Measurements from ENCODE around the gene EVI5. TPM values are rescaled to one million over a fixed set of nuclear protein-coding genes. Genes with fewer than 3 reads are reported as not detected.
"Not testable (repeated sequence)": the region's sequence is repeated elsewhere in the genome, so short reads cannot be mapped to it uniquely, and the experiment has no call there.

Gene EVI5
- total and polyA plus RNA-seq, 8 donors = 1.8 to 200 (median 52.0) TPM

DNA sequence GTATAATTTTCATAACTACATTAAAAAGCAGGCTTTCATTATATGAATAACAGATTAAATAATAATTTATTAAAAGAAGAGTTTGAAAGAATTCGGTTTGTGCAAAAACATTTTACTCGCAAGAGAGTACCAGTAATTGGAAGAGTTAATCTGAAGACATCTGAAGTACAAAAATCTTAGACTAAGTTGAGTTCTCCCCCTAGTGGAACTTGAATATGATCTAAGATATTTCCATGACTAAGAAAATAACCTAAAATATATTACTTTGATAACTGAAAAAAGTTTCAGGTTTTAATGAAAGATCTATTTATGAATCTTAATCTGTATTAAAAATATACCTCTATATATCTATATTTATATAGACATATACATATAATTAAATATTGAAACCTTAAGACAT is 185.7 kb downstream of the EVI5 start:
- intact Hi-C loops (cut with DNase I; ENCODE audit: low total_unique reads) = no loop called here
- Histone ChIP-seq H3K4me3 (no peak overlapping the region), H3K4me1 (no peaks in the 10 kb centered on the region), H3K36me3 (peaks cover 0 to 20% (median 12%) of the 10 kb centered on the region in 4 donors), H3K9me3 (no peaks in the 10 kb centered on the region), H3K27ac (no peak overlapping the region), H3K27me3 (no peaks in the 10 kb centered on the region)
- WGBS, 5 donors = 48 to 66% (median 62%) methylated on average over 2 of the region's 2 CpGs
- DNase-seq = peak in 1 of 2 donors; percentile 35
- TF ChIP-seq POLR2A (IDR thresholded peaks at IDR 0.05) (no peak), EP300 (IDR thresholded peaks at IDR 0.05) (no peak)
- TF ChIP-seq, protein P1, sequence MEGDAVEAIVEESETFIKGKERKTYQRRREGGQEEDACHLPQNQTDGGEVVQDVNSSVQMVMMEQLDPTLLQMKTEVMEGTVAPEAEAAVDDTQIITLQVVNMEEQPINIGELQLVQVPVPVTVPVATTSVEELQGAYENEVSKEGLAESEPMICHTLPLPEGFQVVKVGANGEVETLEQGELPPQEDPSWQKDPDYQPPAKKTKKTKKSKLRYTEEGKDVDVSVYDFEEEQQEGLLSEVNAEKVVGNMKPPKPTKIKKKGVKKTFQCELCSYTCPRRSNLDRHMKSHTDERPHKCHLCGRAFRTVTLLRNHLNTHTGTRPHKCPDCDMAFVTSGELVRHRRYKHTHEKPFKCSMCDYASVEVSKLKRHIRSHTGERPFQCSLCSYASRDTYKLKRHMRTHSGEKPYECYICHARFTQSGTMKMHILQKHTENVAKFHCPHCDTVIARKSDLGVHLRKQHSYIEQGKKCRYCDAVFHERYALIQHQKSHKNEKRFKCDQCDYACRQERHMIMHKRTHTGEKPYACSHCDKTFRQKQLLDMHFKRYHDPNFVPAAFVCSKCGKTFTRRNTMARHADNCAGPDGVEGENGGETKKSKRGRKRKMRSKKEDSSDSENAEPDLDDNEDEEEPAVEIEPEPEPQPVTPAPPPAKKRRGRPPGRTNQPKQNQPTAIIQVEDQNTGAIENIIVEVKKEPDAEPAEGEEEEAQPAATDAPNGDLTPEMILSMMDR (IDR thresholded peaks at IDR 0.05) = peak in 1 of 7 experiments; percentile 19

DNA sequence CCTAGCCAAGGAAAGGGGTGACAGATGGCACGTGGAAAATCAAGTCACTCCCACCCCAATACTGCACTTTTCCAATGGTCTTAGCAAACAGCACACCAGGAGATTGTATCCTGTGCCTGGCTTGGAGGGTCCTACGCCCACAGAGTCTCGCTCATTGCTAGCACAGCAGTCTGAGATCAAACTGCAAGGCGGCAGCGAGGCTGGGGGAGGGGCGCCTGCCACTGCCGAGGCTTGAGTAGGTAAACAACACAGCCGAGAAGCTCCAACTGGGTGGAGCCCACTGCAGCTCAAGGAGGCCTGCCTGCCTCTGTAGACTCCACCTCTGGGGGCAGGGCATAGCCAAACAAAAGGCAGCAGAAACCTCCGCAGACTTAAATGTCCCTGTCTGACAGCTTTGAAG is 195.5 kb downstream of the EVI5 start:
- intact Hi-C loops (cut with DNase I; ENCODE audit: low total_unique reads); DNase-seq; H3K27ac ChIP-seq; H3K4me1 ChIP-seq; H3K27me3 ChIP-seq; H3K4me3 ChIP-seq; H3K9me3 ChIP-seq: not testable (repeated sequence)
- 83 to 92% (median 83%) methylated on average over 6 to 9 of the region's 9 CpGs for WGBS, 5 donors
- H3K36me3 ChIP-seq = peaks cover 0 to 11% (median 2%) of the 10 kb centered on the region in 4 donors

DNA sequence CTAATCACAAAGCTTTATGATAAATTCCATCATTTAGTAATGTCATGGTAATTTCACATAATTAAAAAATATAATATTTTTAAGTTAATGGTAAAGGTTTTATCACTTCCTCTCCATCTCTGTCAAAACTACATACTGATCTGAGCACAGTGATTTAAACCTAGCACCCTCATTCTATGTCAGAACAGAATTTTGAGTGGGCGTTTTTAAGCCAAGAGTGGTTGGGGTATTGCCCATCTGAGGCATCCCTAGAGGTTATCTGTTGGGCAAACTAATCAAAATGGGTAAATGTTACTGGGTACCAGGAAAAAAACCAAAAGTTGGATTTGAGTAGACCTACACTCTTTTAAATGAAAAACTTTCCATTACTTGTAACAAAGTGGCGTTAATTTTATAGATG is 197.5 kb downstream of the EVI5 start:
- Histone ChIP-seq H3K27me3 (no peaks in the 10 kb centered on the region), H3K27ac (no peak overlapping the region), H3K36me3 (peaks cover 0 to 18% (median 8%) of the 10 kb centered on the region in 4 donors), H3K4me1 (peaks cover 0 to 7% (median 2%) of the 10 kb centered on the region in 4 donors), H3K9me3 (no peaks in the 10 kb centered on the region), H3K4me3 (no peak overlapping the region)
- 86 to 92% (median 86%) methylated on average over 2 of the region's 2 CpGs for WGBS, 5 donors
- intact Hi-C loops (cut with DNase I; ENCODE audit: low total_unique reads) = no loop called here
- DNase-seq = no peak
- TF ChIP-seq, protein P1 (IDR thresholded peaks at IDR 0.05) = no peak
- no peak for TF ChIP-seq POLR2A (IDR thresholded peaks at IDR 0.05)
- TF ChIP-seq POLR2AphosphoS5 (IDR thresholded peaks at IDR 0.05) = no peak
- no peak for TF ChIP-seq EP300 (IDR thresholded peaks at IDR 0.05)

DNA sequence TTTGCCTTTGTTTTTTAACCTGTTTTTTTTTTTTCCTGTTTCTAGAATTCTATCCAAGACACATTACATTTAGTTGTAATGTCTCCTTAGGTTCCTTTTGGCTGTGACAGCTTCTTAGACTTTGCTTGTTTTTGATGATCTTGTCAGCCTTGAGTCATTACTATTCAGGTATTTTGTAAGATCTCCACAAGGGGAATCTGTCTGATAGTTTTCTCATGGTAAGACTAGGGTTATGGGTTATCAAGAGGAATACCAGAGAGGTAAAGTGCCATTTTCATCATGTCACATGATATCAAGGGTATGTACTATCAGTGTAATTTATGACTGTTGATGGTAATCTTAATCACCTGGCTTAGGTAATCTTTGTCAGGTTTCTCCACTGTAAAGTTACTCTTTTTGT is 199.1 kb downstream of the EVI5 start:
- H3K27ac ChIP-seq = no peak overlapping the region
- no peak for DNase-seq
- H3K9me3 ChIP-seq = no peaks in the 10 kb centered on the region
- intact Hi-C loops (cut with DNase I; ENCODE audit: low total_unique reads) = no loop called here
- no peak overlapping the region for H3K4me3 ChIP-seq
- H3K4me1 ChIP-seq = peaks cover 0 to 7% (median 2%) of the 10 kb centered on the region in 4 donors
- TF ChIP-seq POLR2A (IDR thresholded peaks at IDR 0.05) (no peak), POLR2AphosphoS5 (IDR thresholded peaks at IDR 0.05) (no peak), EP300 (IDR thresholded peaks at IDR 0.05) (no peak)
- TF ChIP-seq, protein P1 (IDR thresholded peaks at IDR 0.05) = no peak
- no peaks in the 10 kb centered on the region for H3K27me3 ChIP-seq
- peaks cover 0 to 30% (median 17%) of the 10 kb centered on the region in 4 donors for H3K36me3 ChIP-seq

DNA sequence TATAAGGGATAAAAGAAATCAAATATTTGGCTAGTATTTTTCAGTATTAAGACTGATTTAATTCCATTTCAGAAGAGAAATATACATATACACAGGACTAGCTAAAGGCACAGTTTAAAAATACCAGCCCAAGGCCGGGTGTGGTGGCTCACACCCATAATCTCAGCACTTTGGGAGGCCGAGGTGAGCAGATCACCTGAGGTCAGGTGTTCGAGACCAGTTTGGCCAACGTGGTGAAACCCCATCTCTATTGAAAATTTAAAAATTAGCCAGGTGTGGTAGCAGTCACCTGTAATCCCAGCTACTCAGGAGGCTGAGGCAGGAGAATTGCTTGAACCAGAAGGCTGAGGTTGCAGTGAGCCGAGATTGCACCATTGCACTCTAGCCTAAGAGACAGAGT is 200.1 kb downstream of the EVI5 start:
- Histone ChIP-seq H3K36me3 (peaks cover 0 to 29% (median 15%) of the 10 kb centered on the region in 4 donors), H3K27ac (peak overlapping the region in 4 of 5 donors; percentile 45 to 58 (median 52))
- H3K4me1 ChIP-seq; H3K27me3 ChIP-seq; DNase-seq; intact Hi-C loops (cut with DNase I; ENCODE audit: low total_unique reads); H3K4me3 ChIP-seq; H3K9me3 ChIP-seq: not testable (repeated sequence)
- WGBS, 5 donors = 60 to 72% (median 67%) methylated on average over 5 of the region's 5 CpGs
